ENCODE results near the gene CCDC184. TPM values are rescaled to one million over a fixed set of nuclear protein-coding genes. Genes with fewer than 3 reads are reported as not detected.
"Not testable (repeated sequence)": the region's sequence is repeated elsewhere in the genome, so short reads cannot be mapped to it uniquely, and the experiment has no call there.

CCDC184 gene
- total RNA-seq, result under 1 TPM; 0.15 to 0.50 TPM
- long read RNA-seq, partial matches to known transcripts, result 0 of 2 reads
- long read RNA-seq, other reads (novel, unspliced or antisense), result 0 of 2 reads

DNA sequence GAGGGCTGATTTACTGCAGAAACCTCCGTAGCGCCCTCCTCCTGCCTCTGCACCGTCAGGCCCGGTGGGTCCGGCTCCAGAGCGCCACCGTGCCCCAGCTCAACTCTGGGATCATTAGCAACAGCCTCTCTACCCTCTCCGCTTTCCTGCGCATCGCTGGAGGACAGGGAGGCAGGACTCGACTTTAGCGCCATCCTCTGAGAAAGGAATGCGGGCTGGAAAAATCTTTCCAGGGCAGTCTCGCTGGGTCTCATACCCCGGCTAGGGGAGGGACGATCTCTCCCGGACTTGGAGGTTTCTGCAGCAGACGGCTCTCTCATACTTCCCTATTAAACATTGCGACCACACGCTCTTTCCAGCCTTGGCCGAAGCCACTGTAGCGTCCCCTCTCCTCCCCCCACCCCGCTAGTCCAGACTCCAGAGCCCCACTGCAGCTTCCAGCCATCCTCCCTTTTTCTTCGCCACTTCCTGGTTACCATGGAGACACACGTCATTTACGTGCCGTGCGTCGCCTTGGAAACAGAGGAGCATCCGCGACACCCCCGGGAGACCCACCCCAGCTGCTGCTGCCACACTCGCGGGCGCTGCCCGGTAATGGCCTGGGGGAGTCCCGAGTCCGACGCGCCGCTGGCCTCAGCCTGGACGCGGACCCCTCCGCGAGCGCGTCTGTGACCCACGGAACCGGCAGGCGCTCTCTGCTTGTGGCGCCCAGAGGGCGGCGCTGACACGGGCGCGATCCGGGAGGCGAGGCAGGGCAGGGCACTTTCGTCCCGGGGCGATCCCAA is at the start of gene CCDC184:
TSS of gene CCDC184 (plus strand) at position 554 of the 785 bp plus-strand sequence. CDS start 479 bp downstream, outside the sequence.
- ATAC-seq, result peak; percentile 82
- DNase-seq, result peak; percentile 58 to 63

GRCh38 chr12:48135027-48135426 is 48.4 kb upstream of the CCDC184 start:
- intact Hi-C loops (cut with DNase I, micrococcal nuclease), result no loop called here
- ATAC-seq, result no peak
- DNase-seq, result no peak

More for the DNA sequence above, at the start of gene CCDC184:
- intact Hi-C loops (cut with DNase I, micrococcal nuclease), result no loop called here

DNA sequence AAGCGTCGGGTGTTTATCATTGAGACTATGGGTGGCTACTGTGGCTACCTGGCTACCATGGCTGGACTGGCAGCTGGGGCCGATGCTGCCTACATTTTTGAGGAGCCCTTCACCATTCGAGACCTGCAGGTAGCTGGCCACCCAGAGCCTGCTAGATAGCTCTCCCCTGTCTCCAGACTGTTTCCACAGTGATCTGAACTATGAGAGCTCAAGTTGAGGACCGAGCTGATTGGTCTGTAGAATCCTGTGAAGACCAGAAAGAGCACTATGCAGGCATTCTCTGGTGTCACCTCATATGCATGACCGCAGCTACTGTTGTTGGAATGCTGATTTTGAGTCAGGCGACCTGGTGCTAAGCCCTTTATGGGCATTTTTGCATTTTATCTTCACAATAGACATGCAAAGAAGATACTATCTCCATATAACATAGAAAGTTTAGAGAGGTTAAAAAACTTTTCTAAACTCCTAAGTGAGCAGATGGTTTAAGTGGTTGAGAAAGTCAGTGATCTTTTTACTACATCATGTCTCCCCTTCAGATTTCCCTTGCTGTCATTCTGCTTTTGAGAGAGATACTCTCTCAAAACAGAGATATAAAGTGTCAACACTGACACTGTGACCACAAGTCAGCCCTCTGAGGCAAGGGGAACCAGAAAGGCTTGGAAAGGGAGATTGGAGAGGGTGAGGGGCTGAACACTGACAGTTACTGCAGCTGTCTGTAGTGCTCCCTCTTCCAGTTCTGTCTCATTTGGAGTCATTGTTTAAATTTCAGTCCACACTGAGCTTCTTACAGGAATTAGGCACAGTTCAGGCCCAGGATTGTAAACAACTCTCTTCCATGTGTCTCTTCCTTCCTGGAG is 40.4 kb upstream of the CCDC184 start:
- ATAC-seq (no peak), DNase-seq (no peak)
- intact Hi-C loops (cut with DNase I, micrococcal nuclease), result no loop called here

GRCh38 chr12:48143898-48144297 is 39.5 kb upstream of the CCDC184 start:
- ATAC-seq (no peak), DNase-seq (no peak)
- intact Hi-C loops (cut with DNase I, micrococcal nuclease), result no loop called here

- ATAC-seq, result no peak
- no peak for DNase-seq
- intact Hi-C loops (cut with DNase I, micrococcal nuclease), result no loop called here
These were observed 37.5 kb upstream of the CCDC184 start for GRCh38 chr12:48145981-48146380.

GRCh38 chr12:48151103-48151771 is 32.2 kb upstream of the CCDC184 start:
- intact Hi-C loops (cut with DNase I, micrococcal nuclease), result loop anchor here in 1 of 2 donors (10.0 kb wide), 1 partner anchor 46 kb away; the partner anchor contains the start of gene SENP1
- ATAC-seq (no peak), DNase-seq (no peak)

GRCh38 chr12:48155786-48156185 is 27.7 kb upstream of the CCDC184 start:
- intact Hi-C loops (cut with DNase I, micrococcal nuclease), result loop anchor here in 1 of 2 donors (10.0 kb wide), 1 partner anchor 51 kb away; the partner anchor contains the start of gene SENP1
- ATAC-seq, DNase-seq: not testable (repeated sequence)

GRCh38 chr12:48156652-48157017 is 26.8 kb upstream of the CCDC184 start:
- intact Hi-C loops (cut with DNase I, micrococcal nuclease), result loop anchor here in 1 of 2 donors (10.0 kb wide), 1 partner anchor 52 kb away; the partner anchor contains the start of gene SENP1
- ATAC-seq, result peak; percentile 1

GRCh38 chr12:48157018-48157888 is 26.2 kb upstream of the CCDC184 start, which contains the start of gene ASB8:
Gene ASB8, minus strand, starts transcription at chr12:48157515. Its CDS starts 4,019 bp downstream, at chr12:48153496.
- intact Hi-C loops (cut with DNase I, micrococcal nuclease), result loop anchor here in 1 of 2 donors (10.0 kb wide), 1 partner anchor 52 kb away; the partner anchor contains the start of gene SENP1
- DNase-seq (peak; percentile 99), ATAC-seq (peak; percentile 97)

More at GRCh38 chr12:48156652-48157017, 26.8 kb upstream of the CCDC184 start:
- no peak for DNase-seq

DNA sequence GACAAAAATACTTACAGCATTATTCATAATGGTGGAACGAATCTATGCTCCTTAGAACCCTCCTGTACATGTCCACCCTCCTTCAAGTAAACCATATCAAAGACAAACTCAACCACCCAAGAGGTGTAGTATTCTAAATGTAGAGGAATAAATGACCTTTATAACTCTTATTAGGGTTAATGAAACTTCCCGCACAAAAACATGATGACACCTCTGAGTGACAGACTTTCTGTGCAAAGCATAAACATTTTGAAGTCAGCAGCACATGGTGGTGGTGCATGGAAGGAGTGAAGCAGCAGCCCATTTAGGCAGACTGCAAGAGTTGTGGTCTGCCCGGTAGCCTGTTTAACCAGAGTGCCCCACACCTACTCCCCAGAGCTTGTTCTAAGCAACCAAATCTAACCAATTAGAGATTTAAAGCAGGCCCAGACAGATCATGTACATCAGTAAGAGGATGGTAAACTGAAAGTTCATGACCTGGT is 25.5 kb upstream of the CCDC184 start:
- no peak for ATAC-seq
- DNase-seq, result no peak
- intact Hi-C loops (cut with DNase I, micrococcal nuclease), result loop anchor here in 1 of 2 donors (10.0 kb wide), 1 partner anchor 53 kb away; the partner anchor contains the start of gene SENP1

DNA sequence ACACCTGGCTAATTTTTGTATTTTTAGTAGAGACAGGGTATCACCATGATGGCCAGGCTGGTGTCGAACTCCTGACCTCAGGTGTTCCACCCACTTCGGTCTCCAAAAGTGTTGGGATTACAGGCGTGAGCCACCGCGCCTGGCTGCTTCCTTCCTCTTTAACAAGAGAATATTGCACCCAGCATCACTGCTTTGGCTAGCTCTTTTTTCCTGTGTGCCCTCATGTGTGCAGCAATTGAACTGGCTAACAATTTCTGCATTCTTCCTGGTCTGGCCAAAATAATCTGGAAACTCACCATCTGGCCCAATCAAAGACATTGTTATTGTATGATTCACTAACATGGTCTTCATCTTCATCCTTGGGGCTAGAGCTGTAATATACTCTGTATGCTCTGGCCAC is 23.4 kb upstream of the CCDC184 start:
- intact Hi-C loops (cut with DNase I, micrococcal nuclease), result loop anchor here in 1 of 2 donors (10.0 kb wide), 1 partner anchor 75 kb away; no protein-coding TSS in a partner anchor
- ATAC-seq (no peak), DNase-seq (no peak)

- DNase-seq (no peak), ATAC-seq (no peak)
- intact Hi-C loops (cut with DNase I, micrococcal nuclease), result loop anchor here in 1 of 2 donors (10.0 kb wide), 1 partner anchor 76 kb away; no protein-coding TSS in a partner anchor
These were observed 22.6 kb upstream of the CCDC184 start for GRCh38 chr12:48160807-48161206.

GRCh38 chr12:48163150-48163747 is 20.2 kb upstream of the CCDC184 start:
- no peak for ATAC-seq
- DNase-seq, result no peak
- intact Hi-C loops (cut with DNase I, micrococcal nuclease), result loop anchor here in 1 of 2 donors (10.0 kb wide), 1 partner anchor 78 kb away; no protein-coding TSS in a partner anchor

GRCh38 chr12:48164451-48164850 is 19.0 kb upstream of the CCDC184 start:
- intact Hi-C loops (cut with DNase I, micrococcal nuclease), result loop anchor here in 1 of 2 donors (10.0 kb wide), 1 partner anchor 80 kb away; no protein-coding TSS in a partner anchor
- ATAC-seq (no peak), DNase-seq (no peak)

DNA sequence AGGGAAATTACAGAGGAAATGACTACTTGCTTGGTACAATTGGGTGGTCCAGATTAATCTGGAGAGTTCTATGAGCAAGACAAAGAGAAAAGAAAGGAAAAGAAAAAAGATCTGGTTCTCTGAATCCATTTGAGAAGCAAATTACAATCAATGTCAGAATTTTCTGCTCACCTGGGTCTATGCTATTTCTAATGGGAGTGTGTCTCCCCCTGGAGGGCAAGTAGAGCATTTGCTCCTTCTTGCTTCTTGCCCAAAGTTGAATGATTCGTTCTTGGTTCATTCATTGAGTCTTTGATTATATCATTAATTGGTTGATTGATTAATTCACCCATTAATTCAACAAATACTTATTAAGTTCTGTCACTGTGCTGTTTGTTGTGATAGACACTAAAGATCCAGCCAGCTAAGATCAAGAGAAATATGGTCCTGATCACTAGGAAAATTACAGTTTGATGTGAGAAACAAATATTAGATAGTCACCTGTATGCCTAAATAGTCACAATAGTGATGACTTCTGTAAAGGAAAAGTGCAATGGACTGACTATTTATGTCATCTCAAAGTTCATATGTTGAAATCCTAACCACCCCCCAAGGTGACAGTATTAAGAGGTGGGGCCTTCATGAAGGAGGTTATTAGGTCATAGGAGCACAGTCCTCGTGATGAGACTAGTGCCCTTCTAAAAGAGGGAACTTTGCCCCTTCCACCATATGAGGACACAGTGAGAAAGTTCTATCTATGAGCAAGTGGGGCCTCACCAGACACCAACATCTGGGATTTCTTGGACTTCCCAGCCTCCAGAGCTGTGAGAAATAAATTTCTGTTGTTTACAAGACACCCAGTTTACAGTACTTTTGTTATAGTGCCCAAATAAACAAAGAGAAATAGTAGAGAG is 18.1 kb upstream of the CCDC184 start:
- ATAC-seq (peak; percentile 75), DNase-seq (no peak)
- intact Hi-C loops (cut with DNase I, micrococcal nuclease), result loop anchor here in 1 of 2 donors (10.0 kb wide), 1 partner anchor 81 kb away; no protein-coding TSS in a partner anchor

DNA sequence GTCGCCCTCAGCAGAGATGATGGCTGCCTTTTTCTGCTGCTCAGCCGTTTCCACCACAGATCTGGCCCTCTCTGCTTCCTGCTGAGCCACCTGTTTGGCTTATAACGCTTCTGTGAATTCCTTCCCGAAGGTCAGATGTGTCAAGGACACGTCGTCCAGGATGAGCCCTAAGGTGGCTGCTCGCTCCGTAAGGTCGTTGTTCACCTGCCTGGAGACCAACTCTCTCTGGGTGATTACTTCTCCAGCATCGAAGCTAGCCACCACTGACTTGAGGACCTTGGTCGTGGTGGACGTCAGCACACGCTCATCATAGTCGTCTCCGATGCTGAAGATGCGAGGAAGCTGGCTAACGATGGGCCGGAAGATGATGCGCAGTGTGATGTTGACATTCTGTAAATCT is 14.4 kb upstream of the CCDC184 start:
- DNase-seq, result no peak
- ATAC-seq, result no peak
- intact Hi-C loops (cut with DNase I, micrococcal nuclease), result loop anchor here in 1 of 2 donors (10.0 kb wide), 1 partner anchor 84 kb away; no protein-coding TSS in a partner anchor

Measured in left colon (tissue), 2 donors.